T-helper 2 cell treated with Interferon-gamma antibody and Interleukin-4, amounts not matched to agents 100 ng/mL and 5 ng/mL, for 36 hours (primary cell): ENCODE data around the gene SYNE2. TPM values are rescaled to one million over a fixed set of nuclear protein-coding genes. Genes with fewer than 3 reads are reported as not detected.

ENCODE experiments used
- intact Hi-C: fragments of 100-400 bp; cut with micrococcal nuclease; formaldehyde crosslinking; loops from one replicate; pipeline ENCODE4 v1.15.1; 2023
- total RNA-seq: library from RNA; stranded (reverse); gene quantifications from 2 replicates; pipeline ENCODE4 v1.2.3, GENCODE V29; 2022

Gene SYNE2
- total RNA-seq, 1 donor from 2014 or later: 75.6 TPM

- intact Hi-C loops: no loop called here
Observed at GRCh38 chr14:63952053-63952932, 99.5 kb downstream of the SYNE2 start.

- intact Hi-C loops: no loop called here
Observed at GRCh38 chr14:63952933-63953437, 100.2 kb downstream of the SYNE2 start.

- intact Hi-C loops: no loop called here
Observed at GRCh38 chr14:63956326-63956725, 103.5 kb downstream of the SYNE2 start.

DNA sequence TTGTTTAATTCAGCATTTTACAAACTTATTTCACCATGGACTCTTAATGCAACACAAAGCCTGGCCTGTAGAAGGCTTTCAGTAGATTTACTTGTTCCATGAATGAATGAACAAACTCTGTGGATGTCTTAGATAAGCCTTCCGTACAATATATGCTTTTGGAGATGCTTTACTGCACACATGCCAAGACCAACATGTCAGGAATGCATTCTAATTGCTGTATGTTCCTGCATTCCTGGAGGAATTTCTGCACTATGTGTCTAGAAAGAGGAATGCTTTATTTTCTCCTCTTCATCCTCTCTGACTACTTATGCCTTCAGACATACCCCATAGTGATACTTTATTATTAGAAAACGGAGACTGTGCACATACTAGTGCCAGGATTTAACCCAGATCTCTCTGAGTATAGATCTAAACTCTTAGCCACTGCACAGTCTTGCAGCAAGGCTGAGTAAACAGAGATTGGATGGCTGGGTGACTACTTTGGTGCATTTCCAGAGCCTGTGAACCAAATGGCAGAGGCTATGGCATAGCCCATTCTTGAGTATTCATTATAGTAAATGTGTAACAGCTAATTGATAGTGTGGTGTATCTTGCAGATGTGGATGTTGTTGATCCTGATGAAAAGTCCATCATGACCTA, 108.2 kb downstream of the SYNE2 start:
- intact Hi-C loops: no loop called here

GRCh38 chr14:63962906-63963305, 110.1 kb downstream of the SYNE2 start:
- intact Hi-C loops: no loop called here

DNA sequence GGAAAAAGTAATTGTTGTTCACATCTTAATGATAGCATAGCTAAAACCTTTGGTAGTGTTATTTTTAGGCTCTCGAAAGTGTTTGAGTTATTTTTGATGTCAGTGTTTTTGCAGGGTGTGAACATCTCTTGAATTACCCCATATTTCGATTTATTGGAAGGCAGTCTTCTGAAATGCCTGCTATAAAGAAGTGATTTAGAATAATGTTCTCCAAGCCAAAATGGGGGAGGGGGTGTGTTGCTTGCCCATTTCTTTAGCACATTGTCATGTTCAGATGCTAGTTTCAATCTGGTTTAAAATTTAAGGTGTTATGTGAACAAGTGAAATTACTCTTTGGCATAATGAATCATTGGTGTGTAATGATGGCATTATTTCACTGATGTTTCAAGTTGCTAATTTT, 110.6 kb downstream of the SYNE2 start:
- intact Hi-C loops: no loop called here

- intact Hi-C loops: no loop called here
Observed at GRCh38 chr14:63964113-63964512, 111.3 kb downstream of the SYNE2 start.

DNA sequence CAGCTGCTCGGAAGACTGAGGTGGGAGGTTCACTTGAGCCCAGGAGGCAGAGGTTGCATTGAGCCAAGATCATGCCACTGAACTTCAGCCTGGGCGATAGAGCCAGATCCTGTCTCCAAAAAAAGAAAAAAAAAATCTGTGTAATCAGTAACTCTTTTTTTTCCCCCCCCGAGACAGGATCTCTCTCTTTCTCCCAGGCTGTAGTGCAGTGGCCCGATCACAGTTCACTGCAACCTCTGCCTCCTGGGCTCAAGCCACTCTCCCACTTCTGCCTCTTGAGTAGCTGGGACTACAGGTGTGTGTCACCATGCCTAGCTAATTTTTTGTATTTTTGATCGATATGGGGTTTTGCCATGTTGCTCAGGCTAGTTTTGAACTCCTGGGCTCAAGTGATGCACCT, 113.6 kb downstream of the SYNE2 start:
- intact Hi-C loops: no loop called here

GRCh38 chr14:63972323-63972932, 119.6 kb downstream of the SYNE2 start:
- intact Hi-C loops: no loop called here

GRCh38 chr14:63974176-63974575, 121.4 kb downstream of the SYNE2 start:
- intact Hi-C loops: no loop called here

GRCh38 chr14:63981569-63981968, 128.8 kb downstream of the SYNE2 start:
- intact Hi-C loops: no loop called here

GRCh38 chr14:63982156-63982555, 129.4 kb downstream of the SYNE2 start:
- intact Hi-C loops: no loop called here

- intact Hi-C loops: no loop called here
Observed at GRCh38 chr14:63982629-63983028, 129.8 kb downstream of the SYNE2 start.

- intact Hi-C loops: no loop called here
Observed at GRCh38 chr14:63986789-63987533, 134.2 kb downstream of the SYNE2 start.

DNA sequence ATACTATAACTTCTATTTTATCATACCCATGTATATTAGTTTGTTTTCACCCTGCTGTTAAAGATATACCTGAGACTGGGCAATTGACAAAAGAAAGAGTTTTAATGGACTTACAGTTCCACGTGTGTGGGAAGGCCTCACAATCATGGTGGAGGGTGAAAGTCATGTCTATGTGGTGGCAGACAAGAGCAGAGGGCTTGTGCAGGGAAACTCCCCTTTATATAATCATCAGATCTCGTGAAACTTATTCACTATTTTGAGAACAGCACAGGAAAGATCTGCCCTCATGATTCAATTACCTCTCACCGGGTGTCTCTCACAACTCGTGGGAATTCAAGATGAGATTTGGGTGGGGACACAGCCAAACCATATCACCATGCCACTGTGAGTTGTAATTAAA, 135.8 kb downstream of the SYNE2 start:
- intact Hi-C loops: no loop called here

DNA sequence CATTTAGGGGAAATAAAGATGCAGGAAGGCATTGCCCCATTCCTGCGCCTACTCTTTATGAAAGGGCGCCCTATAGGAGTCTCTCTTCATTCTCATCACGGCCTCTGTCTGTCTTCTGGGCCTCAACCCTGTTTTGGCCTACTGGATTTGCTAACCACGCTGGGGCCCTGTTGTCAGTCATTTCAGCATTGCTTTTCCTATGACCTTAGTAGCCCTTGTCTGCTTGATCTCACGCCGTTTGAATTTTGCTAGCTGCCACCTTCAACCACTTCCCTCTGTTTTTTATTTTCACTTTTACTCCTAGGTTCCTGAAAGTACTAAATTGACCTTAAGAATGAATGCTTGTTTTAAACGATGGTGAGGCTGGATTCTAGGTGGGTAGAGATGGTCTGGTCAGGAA, 139.0 kb downstream of the SYNE2 start:
- intact Hi-C loops: loop anchor here (5.0 to 10.0 kb wide), 2 partner anchors 137 to 435 kb away; partner anchors contain the start of gene SYNE2

- intact Hi-C loops: loop anchor here (5.0 to 10.0 kb wide), 2 partner anchors 138 to 436 kb away; partner anchors contain the start of gene SYNE2
Observed at GRCh38 chr14:63992858-63993257, 140.1 kb downstream of the SYNE2 start.

DNA sequence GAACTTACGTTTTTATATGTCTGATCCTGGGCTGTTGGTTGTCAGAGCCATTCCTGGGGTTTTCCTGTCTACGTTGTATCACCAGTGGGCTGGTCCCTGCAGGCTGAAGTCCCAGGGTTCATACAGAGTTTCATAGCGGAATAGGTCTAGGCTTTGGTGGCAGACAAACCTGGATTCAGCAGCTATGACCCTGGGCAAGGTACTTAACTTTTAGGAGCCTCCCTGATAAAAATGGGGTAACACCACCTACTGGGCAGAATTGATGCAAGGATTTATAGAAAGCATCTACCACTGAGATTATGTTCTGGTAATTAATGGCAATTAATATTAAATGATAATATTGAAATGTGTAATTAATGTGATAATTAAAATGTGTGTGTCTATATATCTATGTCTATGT, 141.2 kb downstream of the SYNE2 start:
- intact Hi-C loops: loop anchor here (5.0 to 10.0 kb wide), 2 partner anchors 139 to 437 kb away; partner anchors contain the start of gene SYNE2

GRCh38 chr14:63995285-63995684, 142.5 kb downstream of the SYNE2 start:
- intact Hi-C loops: loop anchor here (10.0 kb wide), 1 partner anchor 140 kb away; the partner anchor contains the start of gene SYNE2

- intact Hi-C loops: loop anchor here (10.0 kb wide), 1 partner anchor 141 kb away; the partner anchor contains the start of gene SYNE2
Observed at GRCh38 chr14:63996016-63996415, 143.2 kb downstream of the SYNE2 start.
